H9 (cell line): Measurements from ENCODE around the gene GRM1. TPM values are rescaled to one million over a fixed set of nuclear protein-coding genes. Genes with fewer than 3 reads are reported as not detected.

Source experiments
- DNase-seq: peaks from one replicate; pipeline ENCODE4 v3.0.0-alpha.2; 2017
- H2AFZ ChIP-seq: one replicate; pipeline ENCODE4 v1.6.1; 2013; ENCODE audit warnings: mild to moderate bottlenecking, low read length, control low read depth, moderate library complexity
- H2AK5ac ChIP-seq: 2 replicates; pipeline ENCODE4 v1.6.1; 2013; ENCODE audit warnings: low read length, control low read depth, mixed read lengths; ENCODE audit not compliant: insufficient read length
- H2BK120ac ChIP-seq: one replicate; pipeline ENCODE4 v1.6.1; 2013; ENCODE audit warnings: low read depth, mild to moderate bottlenecking, low read length, control low read depth, inconsistent platforms; ENCODE audit not compliant: poor library complexity, severe bottlenecking
- H2BK12ac ChIP-seq: 2 replicates; pipeline ENCODE4 v1.6.1; 2013; ENCODE audit warnings: low read length, control low read depth, mixed read lengths, low read depth; ENCODE audit not compliant: insufficient read length
- H2BK15ac ChIP-seq: 2 replicates; pipeline ENCODE4 v1.6.1; 2013; ENCODE audit warnings: low read depth, low read length, control low read depth
- H2BK20ac ChIP-seq: one replicate; pipeline ENCODE4 v1.6.1; 2013; ENCODE audit warnings: low read depth, mild to moderate bottlenecking, low read length, control low read depth, inconsistent platforms; ENCODE audit not compliant: poor library complexity, severe bottlenecking
- H2BK5ac ChIP-seq: 2 replicates; pipeline ENCODE4 v1.6.1; 2013; ENCODE audit warnings: low read length, control low read depth, mixed read lengths; ENCODE audit not compliant: insufficient read length
- H3K14ac ChIP-seq: 2 replicates; pipeline ENCODE4 v1.6.1; 2013; ENCODE audit warnings: low read length, control low read depth; ENCODE audit not compliant: insufficient read depth
- H3K18ac ChIP-seq: 2 replicates; pipeline ENCODE4 v1.6.1; 2013; ENCODE audit warnings: low read depth, mild to moderate bottlenecking, mixed read lengths, low read length, control low read depth; ENCODE audit not compliant: insufficient read length
- H3K23ac ChIP-seq: 2 replicates; pipeline ENCODE4 v1.6.1; 2013; ENCODE audit warnings: low read length, control low read depth, mixed read lengths, low read depth; ENCODE audit not compliant: insufficient read length
- H3K23me2 ChIP-seq: 2 replicates; pipeline ENCODE4 v1.6.1; 2013; ENCODE audit warnings: low read depth, mild to moderate bottlenecking, mixed read lengths, low read length, control low read depth; ENCODE audit not compliant: insufficient read length, poor library complexity, severe bottlenecking
- H3K27ac ChIP-seq: 2 replicates; pipeline ENCODE4 v1.5.1; 2013; ENCODE audit warnings: low read length, control low read depth, mixed read lengths, low read depth; ENCODE audit not compliant: insufficient read length
- H3K27me3 ChIP-seq: 2 replicates; pipeline ENCODE4 v1.6.1; 2013; ENCODE audit warnings: low read length, control low read depth, inconsistent platforms; ENCODE audit not compliant: insufficient read depth
- H3K4ac ChIP-seq: 2 replicates; pipeline ENCODE4 v1.6.1; 2013; ENCODE audit warnings: low read depth, mild to moderate bottlenecking, control low read depth, inconsistent platforms, low read length, moderate library complexity
- H3K4me1 ChIP-seq: 2 replicates; pipeline ENCODE4 v1.6.1; 2013; ENCODE audit warnings: low read length, control low read depth, inconsistent platforms; ENCODE audit not compliant: insufficient read depth
- H3K4me2 ChIP-seq: 2 replicates; pipeline ENCODE4 v1.6.1; 2013; ENCODE audit warnings: low read length, control low read depth, mixed read lengths; ENCODE audit not compliant: insufficient read length, insufficient read depth
- H3K56ac ChIP-seq: 2 replicates; pipeline ENCODE4 v1.6.1; 2013; ENCODE audit warnings: low read depth, mild to moderate bottlenecking, mixed read lengths, low read length, control low read depth; ENCODE audit not compliant: insufficient read length
- H3K79me1 ChIP-seq: 2 replicates; pipeline ENCODE4 v1.6.1; 2013; ENCODE audit warnings: low read depth, mild to moderate bottlenecking, moderate library complexity, low read length, control low read depth, inconsistent platforms; ENCODE audit not compliant: insufficient read depth, poor library complexity, severe bottlenecking
- H3K79me2 ChIP-seq: 2 replicates; pipeline ENCODE4 v1.6.1; 2013; ENCODE audit warnings: low read length, control low read depth, inconsistent platforms; ENCODE audit not compliant: insufficient read depth
- H3K9ac ChIP-seq: 2 replicates; pipeline ENCODE4 v1.6.1; 2013; ENCODE audit warnings: low read length, control low read depth, mixed read lengths; ENCODE audit not compliant: insufficient read length; ENCODE audit errors: extremely low read depth
- H3K9me3 ChIP-seq: one replicate; pipeline ENCODE4 v1.6.1; 2013; ENCODE audit warnings: low read depth, low read length, inconsistent platforms; ENCODE audit not compliant: control insufficient read depth
- H3T11ph ChIP-seq: one replicate; pipeline ENCODE4 v1.6.1; 2013; ENCODE audit warnings: mild to moderate bottlenecking, low read length, control low read depth, inconsistent platforms
- H4K20me1 ChIP-seq: one replicate; pipeline ENCODE4 v1.6.1; 2013; ENCODE audit not compliant: control insufficient read depth, insufficient read length, insufficient read depth
- H4K5ac ChIP-seq: 2 replicates; pipeline ENCODE4 v1.6.1; 2013; ENCODE audit warnings: low read depth, mild to moderate bottlenecking, mixed read lengths, low read length, control low read depth; ENCODE audit not compliant: insufficient read length
- H4K8ac ChIP-seq: replicated peaks from 2 replicates; pipeline ENCODE4 v1.6.1; 2013; ENCODE audit warnings: low read length, control low read depth, mixed read lengths, low read depth; ENCODE audit not compliant: insufficient read length
- H4K91ac ChIP-seq: 2 replicates; pipeline ENCODE4 v1.6.1; 2013; ENCODE audit warnings: low read depth, mild to moderate bottlenecking, moderate library complexity, mixed read lengths, low read length, control low read depth; ENCODE audit not compliant: insufficient read length
- H3K27ac Mint-ChIP-seq, 3 experiments: 2 replicates in 2 of 3; 3 replicates in 1 of 3; pipeline ENCODE4 v1.8.0; 2020 to 2021; ENCODE audit warnings: mixed read lengths in 3 of 3, mild to moderate bottlenecking in 1 of 3, moderate library complexity in 1 of 3
- H3K27me3 Mint-ChIP-seq: 2 replicates; pipeline ENCODE4 v1.8.0; 2021; ENCODE audit warnings: low read depth, mild to moderate bottlenecking, moderate library complexity, mixed read lengths
- H3K36me3 Mint-ChIP-seq, 3 experiments: 2 replicates in 2 of 3; 3 replicates in 1 of 3; pipeline ENCODE4 v1.8.0; 2020 to 2021; ENCODE audit warnings: low read depth in 3 of 3, mixed read lengths in 3 of 3; ENCODE audit not compliant: insufficient read depth in 1 of 3
- H3K4me1 Mint-ChIP-seq, 2 experiments: 2 replicates each; pipeline ENCODE4 v1.8.0; 2020; ENCODE audit warnings: mixed read lengths in 2 of 2
- H3K4me3 Mint-ChIP-seq, 2 experiments: 2 replicates in 1 of 2; 3 replicates in 1 of 2; pipeline ENCODE4 v1.8.0; 2020 to 2021; ENCODE audit warnings: mild to moderate bottlenecking in 2 of 2, mixed read lengths in 2 of 2, moderate library complexity in 1 of 2
- H3K9me3 Mint-ChIP-seq, 2 experiments: 2 replicates in 1 of 2; 3 replicates in 1 of 2; pipeline ENCODE4 v1.8.0; 2020; ENCODE audit warnings: mild to moderate bottlenecking in 2 of 2, mixed read lengths in 2 of 2, moderate library complexity in 1 of 2
- total RNA-seq: library from RNA; stranded (reverse); gene quantifications from 2 replicates; pipeline ENCODE4 v1.2.1, GENCODE V29; 2021
- TF ChIP-seq, protein P1 (sequence below): fragments of 200-600 bp; sonication (generic); conservative IDR thresholded peaks from 3 replicates; pipeline ENCODE4 v1.8.0; 2021; ENCODE audit warnings: antibody characterized with exemption, mild to moderate bottlenecking

Gene GRM1
- total RNA-seq, 1 experiment from 2014 or later, result 0.39 TPM

GRCh38 chr6:146273490-146273889 lies 244.6 kb downstream of the GRM1 start:
- Histone ChIP-seq H3K14ac (no peak overlapping the region), H2BK15ac (no peak overlapping the region), H2BK120ac (no peak overlapping the region), H3K79me1 (no peaks in the 10 kb centered on the region), H2BK12ac (no peak overlapping the region), H4K5ac (no peak overlapping the region), H3K9me3 (no peaks in the 10 kb centered on the region), H2BK20ac (no peak overlapping the region), H4K20me1 (no peaks in the 10 kb centered on the region), H2AK5ac (no peak overlapping the region), H4K91ac (no peak overlapping the region), H3K4ac (no peak overlapping the region), H4K8ac (no peak overlapping the region), H3K4me2 (no peak overlapping the region), H3K4me1 (no peaks in the 10 kb centered on the region; the same call in 1 of the 2 replicates), H3K27ac (no peak overlapping the region), H3K27me3 (no peaks in the 10 kb centered on the region), H2AFZ (no peak overlapping the region), H2BK5ac (no peak overlapping the region), H3K23me2 (no peaks in the 10 kb centered on the region), H3K23ac (no peak overlapping the region), H3K79me2 (no peaks in the 10 kb centered on the region), H3K56ac (no peak overlapping the region), H3K9ac (no peak overlapping the region), H3K18ac (no peak overlapping the region), H3T11ph (no peak overlapping the region)
- H3K9me3 Mint-ChIP-seq, result no peaks in the 10 kb centered on the region; a peak in 1 of 5 replicates
- peak overlapping the region in 1 of 3 experiments; percentile 39; a peak in 1 of 7 replicates for H3K27ac Mint-ChIP-seq
- no peaks in the 10 kb centered on the region for H3K27me3 Mint-ChIP-seq
- peaks cover 17 to 21% of the 10 kb centered on the region in 2 experiments for H3K4me1 Mint-ChIP-seq
- H3K36me3 Mint-ChIP-seq, result no peaks in the 10 kb centered on the region
- H3K4me3 Mint-ChIP-seq, result no peak overlapping the region
- TF ChIP-seq, protein P1, sequence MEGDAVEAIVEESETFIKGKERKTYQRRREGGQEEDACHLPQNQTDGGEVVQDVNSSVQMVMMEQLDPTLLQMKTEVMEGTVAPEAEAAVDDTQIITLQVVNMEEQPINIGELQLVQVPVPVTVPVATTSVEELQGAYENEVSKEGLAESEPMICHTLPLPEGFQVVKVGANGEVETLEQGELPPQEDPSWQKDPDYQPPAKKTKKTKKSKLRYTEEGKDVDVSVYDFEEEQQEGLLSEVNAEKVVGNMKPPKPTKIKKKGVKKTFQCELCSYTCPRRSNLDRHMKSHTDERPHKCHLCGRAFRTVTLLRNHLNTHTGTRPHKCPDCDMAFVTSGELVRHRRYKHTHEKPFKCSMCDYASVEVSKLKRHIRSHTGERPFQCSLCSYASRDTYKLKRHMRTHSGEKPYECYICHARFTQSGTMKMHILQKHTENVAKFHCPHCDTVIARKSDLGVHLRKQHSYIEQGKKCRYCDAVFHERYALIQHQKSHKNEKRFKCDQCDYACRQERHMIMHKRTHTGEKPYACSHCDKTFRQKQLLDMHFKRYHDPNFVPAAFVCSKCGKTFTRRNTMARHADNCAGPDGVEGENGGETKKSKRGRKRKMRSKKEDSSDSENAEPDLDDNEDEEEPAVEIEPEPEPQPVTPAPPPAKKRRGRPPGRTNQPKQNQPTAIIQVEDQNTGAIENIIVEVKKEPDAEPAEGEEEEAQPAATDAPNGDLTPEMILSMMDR, result no peak
- DNase-seq, result no peak
